ENCODE measurements around the gene ATP2A3.
A peak's percentile ranks its signal among the peaks of the same experiment; 100 is the strongest.

Gene ATP2A3

GRCh38 chr17:3888343-3889171 is 75.7 kb downstream of the ATP2A3 start:
- DNase-seq = peak; percentile 75

- no peak for DNase-seq
Measured at GRCh38 chr17:3887804-3888203, 76.4 kb downstream of the ATP2A3 start.

GRCh38 chr17:3887394-3887793 is 76.8 kb downstream of the ATP2A3 start:
- no peak for DNase-seq

- DNase-seq = no peak
Measured at GRCh38 chr17:3886776-3887175, 77.5 kb downstream of the ATP2A3 start.

GRCh38 chr17:3885970-3886369 is 78.3 kb downstream of the ATP2A3 start:
- no peak for DNase-seq

- no peak for DNase-seq
Measured at GRCh38 chr17:3885271-3885670, 79.0 kb downstream of the ATP2A3 start.

GRCh38 chr17:3884188-3884587 is 80.0 kb downstream of the ATP2A3 start:
- no peak for DNase-seq

- no peak for DNase-seq
Measured at GRCh38 chr17:3882276-3882675, 82.0 kb downstream of the ATP2A3 start.

GRCh38 chr17:3880983-3881382 is 83.3 kb downstream of the ATP2A3 start:
- DNase-seq = no peak

- no peak for DNase-seq
Measured at GRCh38 chr17:3879591-3880417, 84.4 kb downstream of the ATP2A3 start.

- peak; percentile 45 for DNase-seq
Measured at GRCh38 chr17:3879186-3879585, 85.1 kb downstream of the ATP2A3 start.

GRCh38 chr17:3877220-3877619 is 87.0 kb downstream of the ATP2A3 start:
- no peak for DNase-seq

- DNase-seq = no peak
Measured at GRCh38 chr17:3875317-3875716, 88.9 kb downstream of the ATP2A3 start.

Data from DMS79 (cell line).